ENCODE measurements around the gene TMTC1. TPM values are rescaled to one million over a fixed set of nuclear protein-coding genes. Genes with fewer than 3 reads are reported as not detected.
A peak's percentile ranks its signal among the peaks of the same experiment; 100 is the strongest.

The TMTC1 gene
- total and polyA plus RNA-seq, 2 donors (not counting 1 experiment from before 2014, with no cell fraction given): 62.2 to 222 TPM

GRCh38 chr12:29726321-29726692 is 57.4 kb downstream of the TMTC1 start:
- no peak overlapping the region for H3K9ac ChIP-seq (ENCODE audit: insufficient read depth, low read length)
- H4K20me1 ChIP-seq (ENCODE audit: control insufficient read depth, extremely low read depth, insufficient read depth, low read length): no peaks in the 10 kb centered on the region
- H3K27ac ChIP-seq (ENCODE audit: insufficient read depth, low read length): no peak overlapping the region
- no peak overlapping the region for H3K4me2 ChIP-seq (ENCODE audit: extremely low read depth, insufficient read depth, low read length)
- no peak overlapping the region for H2AFZ ChIP-seq (ENCODE audit: low read length)
- peak; percentile 47 to 51 for DNase-seq (ENCODE audit: low read depth in 2 of 2)
- H3K4me1 ChIP-seq (ENCODE audit: control insufficient read depth, extremely low read depth, insufficient read depth, low read length): no peaks in the 10 kb centered on the region
- no peak overlapping the region for H3K4me3 ChIP-seq (replicated peaks in 1 of 4; ENCODE audit: control extremely low read depth in 1 of 4, insufficient read depth in 1 of 4, low read depth in 3 of 4, low read length in 4 of 4)
- H3K79me2 ChIP-seq (ENCODE audit: control insufficient read depth, insufficient read depth, low read length): no peaks in the 10 kb centered on the region
- no peak for TF ChIP-seq CTCF (conservative IDR thresholded peaks at IDR 0.05 in 1 of 2, IDR thresholded peaks at IDR 0.05 in 1 of 2; ENCODE audit: low read depth in 1 of 2, low read length in 2 of 2)
- no peak for TF ChIP-seq EZH2 (IDR thresholded peaks at IDR 0.05; ENCODE audit: low read length, missing control alignments)
- H3K27me3 ChIP-seq (ENCODE audit: control insufficient read depth, insufficient read depth, low read length): no peaks in the 10 kb centered on the region
- H3K9me3 ChIP-seq (ENCODE audit: control insufficient read depth, insufficient read depth, low read depth, low read length): no peaks in the 10 kb centered on the region
- peaks cover 3% of the 10 kb centered on the region for H3K36me3 ChIP-seq (ENCODE audit: control insufficient read depth, insufficient read depth, low read length)

GRCh38 chr12:29725587-29726320 is 58.0 kb downstream of the TMTC1 start:
- DNase-seq (ENCODE audit: low read depth in 2 of 2): peak; percentile 74 to 81
- H3K79me2 ChIP-seq (ENCODE audit: control insufficient read depth, insufficient read depth, low read length): no peaks in the 10 kb centered on the region
- H3K36me3 ChIP-seq (ENCODE audit: control insufficient read depth, insufficient read depth, low read length): peaks cover 3% of the 10 kb centered on the region
- H3K27me3 ChIP-seq (ENCODE audit: control insufficient read depth, insufficient read depth, low read length): no peaks in the 10 kb centered on the region
- H2AFZ ChIP-seq (ENCODE audit: low read length): no peak overlapping the region
- no peak overlapping the region for H3K27ac ChIP-seq (ENCODE audit: insufficient read depth, low read length)
- H3K9ac ChIP-seq (ENCODE audit: insufficient read depth, low read length): no peak overlapping the region
- no peak overlapping the region for H3K4me2 ChIP-seq (ENCODE audit: extremely low read depth, insufficient read depth, low read length)
- no peak overlapping the region for H3K4me3 ChIP-seq (replicated peaks in 1 of 4; ENCODE audit: control extremely low read depth in 1 of 4, insufficient read depth in 1 of 4, low read depth in 3 of 4, low read length in 4 of 4)
- no peak for TF ChIP-seq CTCF (conservative IDR thresholded peaks at IDR 0.05 in 1 of 2, IDR thresholded peaks at IDR 0.05 in 1 of 2; ENCODE audit: low read depth in 1 of 2, low read length in 2 of 2)
- H3K9me3 ChIP-seq (ENCODE audit: control insufficient read depth, insufficient read depth, low read depth, low read length): no peaks in the 10 kb centered on the region
- H3K4me1 ChIP-seq (ENCODE audit: control insufficient read depth, extremely low read depth, insufficient read depth, low read length): no peaks in the 10 kb centered on the region
- H4K20me1 ChIP-seq (ENCODE audit: control insufficient read depth, extremely low read depth, insufficient read depth, low read length): no peaks in the 10 kb centered on the region

- no peak overlapping the region for H3K4me2 ChIP-seq (ENCODE audit: extremely low read depth, insufficient read depth, low read length)
- TF ChIP-seq EZH2 (IDR thresholded peaks at IDR 0.05; ENCODE audit: low read length, missing control alignments): no peak
- no peak for TF ChIP-seq CTCF (conservative IDR thresholded peaks at IDR 0.05 in 1 of 2, IDR thresholded peaks at IDR 0.05 in 1 of 2; ENCODE audit: low read depth in 1 of 2, low read length in 2 of 2)
- H3K27ac ChIP-seq (ENCODE audit: insufficient read depth, low read length): no peak overlapping the region
- H3K79me2 ChIP-seq (ENCODE audit: control insufficient read depth, insufficient read depth, low read length): no peaks in the 10 kb centered on the region
- H3K36me3 ChIP-seq (ENCODE audit: control insufficient read depth, insufficient read depth, low read length): no peaks in the 10 kb centered on the region
- H3K4me3 ChIP-seq (replicated peaks in 1 of 4; ENCODE audit: control extremely low read depth in 1 of 4, insufficient read depth in 1 of 4, low read depth in 3 of 4, low read length in 4 of 4): no peak overlapping the region
- DNase-seq (ENCODE audit: low read depth in 2 of 2): no peak
- H4K20me1 ChIP-seq (ENCODE audit: control insufficient read depth, extremely low read depth, insufficient read depth, low read length): no peaks in the 10 kb centered on the region
- no peaks in the 10 kb centered on the region for H3K27me3 ChIP-seq (ENCODE audit: control insufficient read depth, insufficient read depth, low read length)
- H3K4me1 ChIP-seq (ENCODE audit: control insufficient read depth, extremely low read depth, insufficient read depth, low read length): no peaks in the 10 kb centered on the region
- no peaks in the 10 kb centered on the region for H3K9me3 ChIP-seq (ENCODE audit: control insufficient read depth, insufficient read depth, low read depth, low read length)
- H3K9ac ChIP-seq (ENCODE audit: insufficient read depth, low read length): no peak overlapping the region
- no peak overlapping the region for H2AFZ ChIP-seq (ENCODE audit: low read length)
Measured at GRCh38 chr12:29722164-29722563, 61.6 kb downstream of the TMTC1 start.
